Measurements from ENCODE around the gene PLXNA2.

PLXNA2 gene

DNA sequence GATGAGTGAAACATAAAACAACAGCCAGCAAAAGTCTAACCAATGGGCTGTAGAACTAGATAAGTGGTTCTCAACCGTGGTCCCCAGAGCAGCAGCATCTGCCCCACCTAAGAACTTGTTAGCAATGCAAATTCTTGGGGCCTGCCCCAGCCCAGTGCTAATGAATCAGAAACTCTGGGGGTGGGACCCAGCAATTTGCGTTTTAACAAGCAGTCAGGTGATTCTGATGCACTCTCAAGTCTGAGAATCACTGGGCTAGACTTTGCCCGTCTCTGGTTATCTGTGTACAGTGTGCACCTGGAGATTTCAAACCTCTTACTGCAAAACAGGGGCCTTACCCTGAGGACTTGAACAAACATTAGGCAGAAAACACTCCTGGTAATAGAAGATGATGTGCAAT lies 66.5 kb downstream of the PLXNA2 start:
- no peak for DNase-seq (ENCODE audit: low spot score)

DNA sequence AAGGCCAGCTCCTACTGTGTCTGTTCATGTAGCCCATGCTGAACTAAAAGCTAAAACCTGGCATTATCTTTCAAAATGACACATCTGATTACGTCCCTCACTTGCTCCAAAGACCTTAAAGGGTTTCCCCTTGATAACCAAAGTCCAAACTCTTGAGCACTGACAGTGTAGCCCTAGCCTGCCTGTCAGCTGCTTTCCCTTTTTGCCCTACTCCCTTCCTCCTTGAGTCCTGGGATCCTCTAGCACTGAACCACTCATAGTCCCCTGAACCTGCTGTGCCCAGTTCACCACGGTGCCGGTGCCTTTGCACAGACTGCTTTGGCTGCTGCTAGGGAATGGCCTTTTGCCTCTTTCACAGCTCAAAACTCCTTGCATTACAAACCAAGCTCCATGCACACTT lies 67.5 kb downstream of the PLXNA2 start:
- no peak for DNase-seq (ENCODE audit: low spot score)

DNA sequence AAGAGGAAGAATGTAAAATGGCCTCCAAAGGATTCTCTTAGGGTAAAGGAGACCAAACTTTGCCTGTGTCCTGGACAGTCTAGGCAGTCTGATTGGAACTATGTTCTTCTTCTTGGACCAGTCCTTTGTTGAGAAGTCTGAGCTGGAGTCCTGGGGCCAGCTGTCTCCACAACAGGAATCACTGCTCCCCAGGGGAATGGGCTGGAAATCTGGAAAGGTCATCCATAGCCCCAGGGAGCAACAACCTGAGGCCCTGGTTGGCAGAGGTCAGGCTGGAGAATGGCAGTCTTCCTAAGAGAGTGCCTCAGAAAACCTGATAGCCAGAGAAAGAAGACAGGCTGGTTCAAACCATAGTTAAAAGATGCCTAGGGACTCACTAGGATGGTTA lies 68.7 kb downstream of the PLXNA2 start:
- DNase-seq (ENCODE audit: low spot score), result no peak

DNA sequence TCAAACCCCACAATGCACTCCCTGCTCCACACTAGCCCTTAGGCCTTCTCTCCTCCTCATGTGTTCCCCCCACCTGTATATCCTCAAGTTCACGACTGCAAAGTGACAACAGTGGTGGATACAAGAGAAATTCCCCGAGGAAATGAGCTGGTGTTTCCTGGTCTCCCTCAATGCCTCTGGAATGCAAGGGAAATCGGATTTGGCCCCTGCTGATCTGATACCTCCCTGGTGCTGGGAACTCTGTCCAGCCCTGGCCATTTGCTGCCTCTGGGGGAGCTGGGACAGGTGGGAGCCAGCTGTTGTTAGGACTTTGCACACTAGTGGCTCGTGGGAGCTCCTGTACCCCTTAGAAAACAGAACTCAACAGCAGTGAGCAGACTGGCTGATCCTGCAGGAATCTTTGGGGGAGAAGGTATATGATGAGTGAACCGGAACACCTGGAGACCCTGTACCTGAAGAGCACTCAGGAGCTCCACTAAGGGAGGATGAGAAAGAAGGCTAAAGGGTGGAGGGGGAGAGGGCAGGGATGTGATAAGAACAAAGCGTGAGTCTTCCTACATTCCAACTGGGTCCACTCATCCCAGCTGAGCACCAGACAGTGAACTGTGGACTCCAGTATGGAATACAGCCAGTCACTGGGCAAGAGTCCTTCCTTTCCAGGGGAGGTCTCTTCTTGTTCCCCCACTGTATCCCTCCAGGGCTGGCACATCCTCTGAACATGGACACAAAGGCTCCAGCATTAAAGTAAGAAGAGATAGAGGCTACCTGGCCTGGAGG lies 69.3 kb downstream of the PLXNA2 start:
- no peak for DNase-seq (ENCODE audit: low spot score)

DNA sequence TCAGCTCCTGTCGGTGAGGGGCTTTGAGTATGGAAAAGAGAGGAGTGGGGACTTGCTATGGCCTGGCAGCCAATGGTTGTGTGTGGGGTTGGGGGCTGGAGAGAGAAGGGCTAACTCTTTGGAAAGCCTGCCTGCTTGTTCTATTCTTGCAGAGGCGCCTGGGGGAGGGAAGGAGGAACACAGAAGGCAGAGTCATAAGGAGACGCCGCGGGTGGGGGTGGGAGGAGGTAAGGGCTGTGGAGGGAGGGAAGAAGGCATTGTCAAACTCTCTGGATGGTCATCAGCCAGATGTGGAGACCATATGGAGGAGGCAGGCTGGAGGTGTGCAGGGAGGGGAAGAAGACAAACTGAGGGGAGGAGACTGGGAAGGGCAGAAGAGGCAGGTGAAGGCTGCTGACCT lies 70.0 kb downstream of the PLXNA2 start:
- no peak for DNase-seq (ENCODE audit: low spot score)

DNA sequence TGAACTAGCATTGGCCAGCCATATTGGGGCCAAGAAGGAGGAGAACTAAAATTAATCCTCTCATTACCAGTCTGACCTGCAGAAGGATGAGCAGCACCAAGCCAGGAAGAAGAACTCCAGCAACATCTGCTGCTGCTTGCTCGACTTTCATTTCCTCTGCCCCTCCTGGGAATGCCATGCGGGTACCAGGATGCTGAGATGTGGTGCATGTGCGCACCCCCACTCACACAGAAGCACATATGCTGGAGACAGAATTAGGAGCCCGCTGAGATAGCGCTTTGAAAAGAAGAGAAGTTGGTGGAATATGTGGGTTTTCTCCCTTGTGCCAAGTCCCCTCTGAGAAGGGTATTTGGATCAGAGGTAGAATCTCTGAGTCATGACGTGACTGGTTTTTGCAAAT lies 70.4 kb downstream of the PLXNA2 start:
- DNase-seq (ENCODE audit: low spot score), result no peak

DNA sequence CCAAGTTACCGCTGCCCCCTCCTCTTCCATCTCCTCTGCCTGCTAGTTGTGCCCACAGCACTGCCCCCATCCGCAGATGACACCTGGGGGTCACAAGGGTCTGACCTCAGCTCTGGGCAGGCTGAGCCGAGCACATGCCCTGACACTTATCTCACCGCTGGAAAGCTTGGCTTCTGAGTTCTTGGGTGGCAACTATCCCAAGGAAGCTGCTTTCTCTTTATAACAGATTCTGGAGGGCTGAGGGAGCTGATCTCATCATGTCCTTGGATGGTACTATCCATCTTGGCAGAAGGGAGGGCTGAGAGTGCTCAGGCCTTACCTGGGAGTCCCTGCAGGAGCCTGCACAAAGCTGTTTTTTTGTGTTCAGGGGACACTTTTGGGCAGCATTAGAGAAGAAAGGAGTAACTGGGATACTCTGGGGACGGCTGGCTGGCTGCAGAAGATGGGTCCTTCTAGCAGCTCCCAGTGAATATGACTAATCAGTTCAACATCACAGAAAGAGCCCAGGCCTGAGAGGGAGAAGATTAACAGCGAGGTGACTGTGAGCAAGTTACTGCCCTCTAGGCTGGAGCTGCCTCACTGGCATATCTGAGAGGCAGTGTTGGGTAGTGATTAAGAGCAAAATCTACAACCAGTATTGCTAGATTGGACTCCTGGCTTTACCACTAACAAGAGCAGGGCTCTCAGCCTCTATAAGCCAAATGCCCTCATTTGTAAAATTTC lies 71.6 kb downstream of the PLXNA2 start:
- no peak for DNase-seq (ENCODE audit: low spot score)

DNA sequence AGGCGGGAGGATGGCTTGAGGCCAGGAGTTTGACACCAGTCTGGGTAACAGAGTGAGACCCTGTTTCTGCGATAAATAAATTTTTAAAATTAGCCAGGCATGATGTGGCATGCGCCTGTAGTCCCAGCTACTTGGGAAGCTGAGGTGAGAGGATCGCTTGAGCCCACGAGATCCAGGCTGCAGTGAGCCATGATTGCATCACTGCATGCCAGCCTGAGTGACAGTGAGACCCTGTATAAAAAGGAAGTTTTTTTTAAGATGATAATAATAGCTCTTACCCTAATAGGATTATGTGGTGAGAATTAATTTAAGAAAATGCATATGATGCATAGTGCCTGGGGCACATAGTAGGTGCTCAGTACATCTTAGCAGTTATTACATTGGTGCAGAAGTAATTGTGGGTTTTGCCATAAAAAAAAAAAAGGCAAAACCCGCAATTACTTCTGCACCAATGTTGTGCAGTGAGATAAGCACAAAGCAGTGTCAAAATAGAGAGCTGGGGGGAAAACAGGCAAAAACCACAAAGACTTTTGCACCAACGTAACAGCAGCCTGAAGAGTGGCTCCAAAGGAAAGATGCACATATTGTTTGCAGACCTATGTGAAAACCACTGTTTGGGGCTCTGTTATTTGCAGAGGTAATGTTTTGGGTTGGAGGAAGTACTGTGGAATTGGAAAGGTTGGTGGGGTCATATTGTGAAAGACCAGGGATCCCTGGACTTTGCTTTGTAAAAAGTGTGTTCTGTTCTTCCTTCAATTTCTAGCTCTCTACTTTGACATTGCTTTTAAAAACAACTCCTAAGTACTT lies 72.4 kb downstream of the PLXNA2 start:
- DNase-seq (ENCODE audit: low spot score), result no peak

DNA sequence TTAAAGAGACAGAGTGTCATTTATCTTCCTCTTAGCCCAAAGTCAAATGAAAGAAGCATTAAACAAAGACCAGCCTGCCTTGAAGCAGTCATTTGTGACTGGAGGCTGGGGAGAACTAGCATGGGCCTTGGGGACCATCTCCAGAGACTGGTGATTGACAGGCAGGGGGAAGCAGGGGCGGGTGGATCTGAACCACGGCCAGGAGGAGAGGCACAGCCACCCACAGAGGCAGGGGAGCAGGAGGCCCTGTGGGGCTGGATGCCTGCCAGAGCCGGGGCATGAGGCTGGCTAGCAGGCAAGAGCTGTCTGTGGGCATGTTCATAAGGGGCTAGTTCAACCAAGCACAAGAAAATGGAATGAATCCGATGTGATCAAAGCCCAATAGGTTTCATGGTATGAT lies 73.9 kb downstream of the PLXNA2 start:
- no peak for DNase-seq (ENCODE audit: low spot score)

DNA sequence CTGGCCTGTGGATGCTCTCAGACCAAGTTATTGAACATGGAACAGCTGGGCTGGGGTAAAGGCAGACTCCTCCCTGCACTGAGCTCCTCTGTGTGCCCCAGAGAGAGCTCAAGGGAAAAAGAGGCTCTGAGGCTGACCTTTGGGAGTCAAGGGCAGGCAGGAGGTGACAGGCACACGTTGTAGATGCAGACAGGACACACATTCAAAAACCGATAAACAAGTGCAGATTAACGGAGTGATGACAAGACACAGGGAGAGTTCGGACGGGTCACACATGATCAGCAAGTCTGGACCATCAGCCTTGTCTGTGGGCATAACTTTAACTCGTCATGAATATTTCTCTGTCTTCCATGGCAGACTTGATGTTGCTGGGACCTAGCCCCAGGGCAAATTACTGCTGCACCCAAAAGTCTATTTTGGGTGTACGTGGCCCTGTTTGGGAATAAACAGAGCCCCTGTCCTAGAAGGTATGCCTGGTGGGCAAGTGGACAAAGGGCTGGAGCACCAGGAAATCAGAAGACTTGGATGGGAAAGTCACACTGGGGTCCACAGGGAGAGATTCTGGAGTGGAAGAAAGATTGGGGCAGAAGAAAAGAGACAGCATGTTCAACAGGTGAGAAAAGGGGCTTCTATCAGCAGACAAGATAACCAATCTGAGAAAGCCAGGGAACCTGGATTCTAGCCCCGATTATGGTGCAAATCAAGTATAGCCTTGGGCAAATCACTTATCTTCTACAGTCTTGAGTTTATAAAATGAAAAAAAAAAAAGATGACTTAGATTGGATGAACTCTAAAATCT lies 74.9 kb downstream of the PLXNA2 start:
- no peak for DNase-seq (ENCODE audit: low spot score)

DNA sequence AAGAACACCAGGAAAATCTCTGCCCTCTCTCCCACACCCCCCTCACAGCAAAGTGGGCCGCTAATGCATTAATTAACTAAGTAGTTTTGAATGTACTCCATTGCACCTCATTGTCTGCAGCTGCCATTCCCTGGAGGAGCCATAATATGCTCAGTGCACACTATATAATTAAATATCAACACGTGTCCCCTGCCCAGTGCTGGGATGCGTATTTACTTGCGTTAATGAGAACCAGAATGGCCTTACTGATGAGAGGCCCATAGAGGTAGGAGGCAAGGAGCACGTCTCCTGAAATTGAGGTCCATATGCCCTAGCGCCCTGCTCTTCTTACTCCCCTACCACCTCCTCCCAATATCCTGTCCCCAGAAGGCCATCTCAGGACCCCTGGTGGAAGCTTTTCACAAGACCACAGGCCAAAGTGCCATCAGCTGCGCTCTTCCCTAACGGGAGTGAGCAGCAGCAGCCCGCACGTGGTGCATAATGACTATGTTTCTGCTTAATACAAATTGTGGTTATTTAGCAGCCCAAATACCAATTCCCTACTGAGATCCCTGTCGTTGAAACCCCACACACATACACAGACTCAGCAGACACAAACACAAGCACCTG lies 76.8 kb downstream of the PLXNA2 start:
- DNase-seq (ENCODE audit: low spot score), result no peak

DNA sequence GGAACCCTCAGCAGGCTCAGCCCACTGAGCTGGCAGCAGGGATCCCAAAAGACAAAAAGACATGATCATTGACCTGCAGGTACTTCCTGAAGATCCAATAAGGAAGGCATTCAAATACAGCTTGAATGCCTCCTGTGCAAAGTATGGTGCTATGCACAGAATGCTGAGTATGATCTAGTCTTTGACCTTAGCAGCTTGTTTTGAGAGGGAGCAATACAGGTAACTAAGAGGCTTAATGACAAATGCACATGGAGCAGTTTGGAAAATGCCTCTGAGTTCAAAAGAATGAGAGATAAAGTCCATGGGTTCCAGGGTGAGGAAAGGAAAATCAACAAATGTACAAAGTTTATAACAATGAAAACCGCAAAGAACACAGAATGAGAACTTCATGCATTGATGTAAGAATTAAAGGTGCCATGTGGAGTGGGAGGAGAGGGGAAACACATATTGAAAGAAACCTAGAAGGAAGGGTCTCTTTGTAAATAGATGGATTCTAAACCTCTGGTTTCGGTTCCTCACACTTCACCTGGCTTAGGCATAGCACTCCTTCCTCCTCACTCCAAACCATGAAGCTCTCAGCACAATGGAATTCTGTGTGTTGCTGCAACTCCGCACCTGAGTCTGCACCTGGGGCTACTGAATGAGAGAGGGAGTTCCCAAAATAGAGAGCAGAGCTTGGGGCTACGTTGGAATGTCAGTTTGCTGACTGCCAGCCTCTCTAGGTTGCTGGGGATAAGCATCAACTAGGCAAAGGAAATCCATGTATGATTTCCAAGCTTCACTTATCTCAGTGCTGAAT lies 77.6 kb downstream of the PLXNA2 start:
- no peak for DNase-seq (ENCODE audit: low spot score)

DNA sequence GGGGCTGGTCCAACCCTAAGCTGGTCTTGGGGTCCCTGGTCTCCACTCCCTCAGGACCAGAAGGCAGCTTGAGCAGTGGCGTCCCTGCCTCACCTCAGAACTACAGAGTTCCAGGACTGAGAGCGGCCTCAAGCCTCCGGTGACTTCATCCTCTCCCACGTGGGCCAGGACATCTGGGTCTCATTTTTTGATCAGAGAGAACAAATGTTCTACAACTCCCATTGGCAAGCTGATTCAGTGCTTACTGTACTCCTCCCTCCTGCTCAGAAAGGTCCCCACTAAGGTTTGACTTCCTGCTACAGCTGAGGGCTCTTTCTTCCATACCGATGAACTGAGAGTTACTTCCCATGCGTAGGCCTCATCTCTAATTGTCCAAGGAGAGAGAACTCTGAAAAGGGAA lies 78.5 kb downstream of the PLXNA2 start:
- DNase-seq (ENCODE audit: low spot score), result no peak

DNA sequence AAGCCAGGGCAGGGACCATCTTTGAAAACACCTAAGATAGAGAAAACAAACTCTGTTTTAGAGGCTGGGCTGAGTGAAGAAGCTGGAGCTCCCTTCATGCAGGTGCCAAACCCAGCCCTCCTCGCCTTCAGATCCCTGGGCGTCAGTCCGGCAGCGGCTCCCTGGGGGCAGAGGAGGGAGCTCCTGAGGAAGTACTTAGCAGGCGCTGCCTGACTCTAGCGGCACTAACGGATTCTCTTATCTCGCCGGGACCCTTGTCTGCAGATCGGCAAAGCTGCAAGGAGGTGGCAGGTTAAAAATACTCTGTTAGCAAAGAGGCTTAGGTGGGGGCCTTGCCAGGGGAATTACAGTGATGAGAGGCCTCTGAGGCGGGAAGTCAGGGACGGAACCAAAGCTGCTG lies 79.6 kb downstream of the PLXNA2 start:
- DNase-seq (ENCODE audit: low spot score), result no peak

DNA sequence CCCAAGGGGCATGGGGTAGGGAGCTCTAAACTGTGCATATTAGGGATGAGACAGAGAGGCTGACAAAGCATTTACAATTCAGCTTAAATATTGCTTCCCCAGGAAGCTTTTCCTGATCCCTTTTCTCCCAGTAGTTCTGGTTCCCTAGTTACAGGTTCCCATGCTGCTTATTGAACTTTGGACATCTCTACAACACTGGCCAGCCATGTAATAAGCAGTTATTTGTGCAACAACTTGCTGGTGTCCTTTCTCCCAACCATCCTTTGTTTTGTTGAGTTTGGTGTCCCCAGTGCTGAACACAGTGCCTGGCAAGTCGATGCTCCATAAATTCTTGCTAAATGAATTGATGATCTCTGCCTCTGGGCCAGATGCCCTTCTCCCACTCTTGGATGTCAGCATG lies 80.6 kb downstream of the PLXNA2 start:
- no peak for DNase-seq (ENCODE audit: low spot score)

DNA sequence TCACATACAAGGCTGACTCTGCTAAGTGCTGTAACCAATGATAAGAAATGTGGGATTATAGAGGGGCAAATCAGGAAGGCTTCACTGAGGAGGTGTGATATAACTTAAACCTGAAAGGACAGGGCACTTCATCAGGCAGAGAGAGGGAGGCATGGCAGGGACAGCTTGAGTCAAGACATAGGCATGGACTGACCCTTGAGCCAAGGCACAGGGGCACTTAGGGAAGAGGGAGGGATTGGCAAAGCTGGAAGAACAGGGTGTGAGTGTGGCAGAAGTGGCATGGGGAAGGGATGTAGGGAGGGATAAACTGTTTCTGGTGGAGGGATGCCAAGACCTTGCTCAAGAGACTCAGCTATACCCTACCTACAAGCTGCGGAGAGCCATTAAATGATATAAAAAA lies 81.3 kb downstream of the PLXNA2 start:
- no peak for DNase-seq (ENCODE audit: low spot score)

DNA sequence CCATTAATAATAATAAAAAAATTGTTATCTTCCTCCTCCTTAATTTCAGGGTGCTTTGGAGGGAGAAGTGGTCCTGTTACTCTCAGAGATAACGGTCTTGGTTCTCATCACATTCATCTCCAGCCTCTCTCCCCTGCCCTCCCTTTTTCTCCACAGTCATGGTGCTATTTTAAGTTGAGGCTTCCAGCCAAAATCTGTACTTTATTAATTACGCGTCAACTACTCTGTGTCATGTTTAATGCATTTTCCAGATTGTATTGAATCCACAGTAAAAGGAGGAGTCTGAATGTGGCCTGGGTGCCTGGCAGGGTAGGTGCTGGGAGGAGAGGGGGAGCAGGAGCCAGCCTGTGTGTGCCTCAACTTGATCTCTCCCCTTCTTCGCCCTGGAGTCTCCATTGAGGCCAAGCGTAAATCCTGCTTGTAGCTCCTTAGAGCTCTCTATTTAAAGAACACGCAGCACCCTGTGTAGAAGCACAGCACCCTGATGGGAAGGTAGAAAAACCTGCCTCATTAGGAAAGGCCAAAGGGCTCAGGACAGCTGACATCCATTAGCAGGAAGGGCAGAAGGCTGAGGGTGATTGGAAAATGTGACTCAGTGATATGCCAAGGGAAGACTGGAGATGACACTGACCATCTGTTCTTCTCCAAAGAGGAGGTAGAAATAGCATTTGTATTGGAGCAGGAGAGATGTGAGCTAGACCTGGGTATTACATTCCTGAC lies 82.4 kb downstream of the PLXNA2 start:
- no peak for DNase-seq (ENCODE audit: low spot score)

DNA sequence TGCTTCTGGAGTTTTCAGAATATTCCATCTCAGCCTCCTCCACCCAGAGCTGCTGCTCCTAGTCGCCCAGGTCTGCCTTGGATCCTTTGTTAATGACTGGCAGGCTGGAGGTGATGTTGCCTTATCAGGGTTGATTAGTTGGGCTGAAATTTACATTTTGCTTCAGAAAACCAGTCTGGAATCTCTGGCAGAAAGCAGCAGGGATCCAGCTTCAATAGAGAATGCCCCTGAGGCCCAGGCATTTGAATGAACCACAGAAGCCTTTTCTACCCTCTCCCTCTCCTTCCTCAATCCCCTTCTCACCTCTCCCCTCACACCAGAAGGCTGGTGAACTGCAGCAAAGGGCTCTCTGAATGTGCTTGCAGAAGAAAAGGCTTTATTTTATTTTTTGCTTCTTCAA lies 83.2 kb downstream of the PLXNA2 start:
- DNase-seq (ENCODE audit: low spot score), result no peak

DNA sequence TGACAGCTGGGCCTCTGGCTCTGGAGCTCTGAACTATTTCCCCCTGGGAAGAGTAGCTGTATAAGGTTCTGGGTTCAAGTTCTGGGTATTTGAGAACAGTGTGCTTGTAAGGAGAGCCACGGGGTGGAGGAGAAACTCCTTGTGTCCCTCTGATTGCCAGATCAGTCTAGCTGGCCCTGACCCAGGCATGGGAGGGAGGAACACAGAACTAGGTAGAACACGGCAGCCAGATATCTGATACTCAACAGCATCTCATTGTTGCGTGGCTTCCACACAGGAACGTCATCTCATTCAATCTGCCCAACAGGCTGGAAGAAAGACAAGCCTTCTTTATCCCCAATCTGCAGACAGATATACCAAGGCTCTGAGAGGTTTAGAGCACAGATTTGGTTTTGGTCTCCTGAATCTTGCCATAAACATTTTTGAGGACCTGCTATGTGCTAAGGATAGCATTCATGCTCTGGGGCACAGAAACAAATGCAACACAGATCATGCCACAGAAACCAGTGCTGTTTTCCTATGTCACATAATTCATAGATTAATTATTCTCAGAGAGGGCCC lies 83.8 kb downstream of the PLXNA2 start:
- no peak for DNase-seq (ENCODE audit: low spot score)
